GM23248 (cell line): ENCODE data around the gene MYO5B.

Experiments
- EZH2 ChIP-seq: fragments of 200-600 bp; sonication (generic); IDR thresholded peaks from 2 replicates; pipeline ENCODE4 v1.6.1; 2018; ENCODE audit warnings: antibody characterized with exemption, mild to moderate bottlenecking; ENCODE audit not compliant: insufficient read depth, poor library complexity, severe bottlenecking
- EZH2phosphoT487 ChIP-seq: fragments of 200-600 bp; sonication (generic); IDR thresholded peaks from 2 replicates; pipeline ENCODE4 v1.6.1; 2018; ENCODE audit warnings: antibody characterized with exemption, moderate library complexity, mild to moderate bottlenecking, low read depth; ENCODE audit not compliant: insufficient read depth

DNA sequence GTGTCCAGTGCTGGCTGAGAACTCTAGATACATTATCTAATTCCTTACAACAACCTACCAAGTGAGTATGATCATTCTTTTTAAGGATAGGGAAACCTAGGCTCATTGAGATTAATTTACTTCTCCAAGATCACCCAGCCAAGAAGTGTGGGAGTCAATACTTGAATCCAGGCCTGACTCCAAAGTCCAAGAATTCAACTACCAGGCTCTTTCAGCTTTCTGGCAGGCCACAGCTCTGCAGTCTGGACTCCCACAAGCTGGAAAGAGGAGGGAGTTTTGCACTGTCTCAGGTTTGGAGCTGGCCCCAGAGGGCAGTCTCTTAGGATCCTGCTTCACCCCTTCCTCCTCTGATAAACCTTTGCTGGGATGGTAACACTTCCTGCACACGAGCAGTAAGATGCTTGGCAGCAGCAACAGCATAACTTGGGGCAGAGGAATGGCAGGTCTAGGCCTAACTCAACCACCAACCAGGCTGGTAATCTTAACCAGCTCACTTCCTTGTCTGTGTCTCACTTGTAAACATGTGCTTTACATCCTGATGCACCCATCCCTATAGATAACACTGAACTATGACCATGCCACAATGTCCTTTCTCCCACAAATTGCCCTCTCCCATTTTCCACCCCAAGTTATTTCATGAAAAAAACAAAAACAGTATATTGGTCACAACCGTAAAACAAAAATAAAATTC is 270.5 kb downstream of the MYO5B start:
- TF ChIP-seq EZH2phosphoT487 (no peak), EZH2 (no peak)
